ENCODE results near the gene DPH5. TPM values are rescaled to one million over a fixed set of nuclear protein-coding genes. Genes with fewer than 3 reads are reported as not detected.
A peak's percentile ranks its signal among the peaks of the same experiment; 100 is the strongest.

The DPH5 gene, protein sequence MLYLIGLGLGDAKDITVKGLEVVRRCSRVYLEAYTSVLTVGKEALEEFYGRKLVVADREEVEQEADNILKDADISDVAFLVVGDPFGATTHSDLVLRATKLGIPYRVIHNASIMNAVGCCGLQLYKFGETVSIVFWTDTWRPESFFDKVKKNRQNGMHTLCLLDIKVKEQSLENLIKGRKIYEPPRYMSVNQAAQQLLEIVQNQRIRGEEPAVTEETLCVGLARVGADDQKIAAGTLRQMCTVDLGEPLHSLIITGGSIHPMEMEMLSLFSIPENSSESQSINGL
- total RNA-seq (2022) (63.5 and 76.8 TPM in 2 replicates), Bru-seq, nascent RNA (percentile 78 among the genes with signal in this experiment), BruChase-seq, experiment 1, labeled RNA remaining after a 6-hour chase (percentile 65 among the genes with signal in this experiment), BruChase-seq, experiment 2, labeled RNA remaining after a 2-hour chase (percentile 82 among the genes with signal in this experiment)
- long read RNA-seq, transcript DPH5-205 (7 exons, 1,047 nt): minor isoform, 9 of 115 reads
- long read RNA-seq, transcript DPH5-201 (8 exons, 1,143 nt): minor isoform, 6 of 115 reads
- long read RNA-seq, transcript DPH5-203 (8 exons, 1,316 nt): major isoform, 61 of 115 reads
- long read RNA-seq, partial matches to known transcripts: 1 of 115 reads
- long read RNA-seq, other reads (novel, unspliced or antisense): 36 of 115 reads

DNA sequence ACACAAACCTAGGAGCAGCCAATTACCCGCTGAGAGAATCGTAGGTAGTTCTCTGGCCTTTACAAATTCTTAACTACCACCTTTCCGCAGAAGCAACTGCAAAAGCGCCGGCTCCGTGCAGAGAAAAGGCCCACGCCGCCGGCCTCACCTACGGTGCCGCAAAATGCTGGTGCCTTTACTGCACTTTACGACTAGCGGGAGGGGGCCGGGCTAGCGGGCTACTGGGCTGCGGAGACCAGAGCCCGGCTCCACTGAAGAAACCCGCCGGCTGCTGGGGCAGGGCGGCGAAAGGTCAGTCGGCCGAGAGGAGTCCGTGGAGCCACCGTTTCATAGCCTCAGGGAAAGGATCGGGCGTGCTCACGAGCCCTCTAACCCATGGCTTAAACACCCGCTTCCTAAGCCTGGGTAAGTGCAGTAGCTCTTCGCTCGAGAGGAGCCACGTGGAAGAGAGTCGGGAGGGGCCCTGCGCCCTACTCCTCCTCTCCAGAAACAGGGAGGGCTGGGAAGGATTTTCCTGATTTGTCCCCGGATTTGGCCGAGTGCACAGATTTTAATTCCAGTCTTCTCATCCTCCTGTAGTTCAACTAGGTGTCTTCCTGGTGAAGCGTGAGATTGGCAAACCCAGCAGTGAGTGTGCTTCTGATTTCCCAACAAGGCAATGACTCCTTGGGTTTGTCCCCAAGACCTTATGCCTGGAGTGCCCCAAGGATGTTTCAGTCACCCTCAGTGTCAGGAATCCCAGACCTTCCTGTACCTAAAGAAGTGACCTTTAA, at the start of gene DPH5:
DPH5 (minus strand) TSS at position 128 of the 773 bp plus-strand sequence. CDS start 341 bp downstream, outside the sequence.
- POLR2A ChIA-PET: interaction anchor here (0.6 to 4.3 kb wide), 13 partner anchors 9 to 256 kb away, joined by 3 to 34 read pairs (median 4); partner anchors contain the start of genes S1PR1 and SLC30A7
- peak within 1 kb of the TSS; percentile 78 for H3K4me3 Mint-ChIP-seq (ENCODE audit: unreplicated experiment)
- peaks cover 14% of the 10 kb centered on the region for H3K4me1 Mint-ChIP-seq (ENCODE audit: insufficient read depth, unreplicated experiment)
- CTCF ChIA-PET: interaction anchor here (1.4 to 2.7 kb wide), 3 partner anchors 10 to 262 kb away, joined by 3 to 7 read pairs (median 5); no protein-coding TSS in a partner anchor
- TF ChIP-seq, protein P1, sequence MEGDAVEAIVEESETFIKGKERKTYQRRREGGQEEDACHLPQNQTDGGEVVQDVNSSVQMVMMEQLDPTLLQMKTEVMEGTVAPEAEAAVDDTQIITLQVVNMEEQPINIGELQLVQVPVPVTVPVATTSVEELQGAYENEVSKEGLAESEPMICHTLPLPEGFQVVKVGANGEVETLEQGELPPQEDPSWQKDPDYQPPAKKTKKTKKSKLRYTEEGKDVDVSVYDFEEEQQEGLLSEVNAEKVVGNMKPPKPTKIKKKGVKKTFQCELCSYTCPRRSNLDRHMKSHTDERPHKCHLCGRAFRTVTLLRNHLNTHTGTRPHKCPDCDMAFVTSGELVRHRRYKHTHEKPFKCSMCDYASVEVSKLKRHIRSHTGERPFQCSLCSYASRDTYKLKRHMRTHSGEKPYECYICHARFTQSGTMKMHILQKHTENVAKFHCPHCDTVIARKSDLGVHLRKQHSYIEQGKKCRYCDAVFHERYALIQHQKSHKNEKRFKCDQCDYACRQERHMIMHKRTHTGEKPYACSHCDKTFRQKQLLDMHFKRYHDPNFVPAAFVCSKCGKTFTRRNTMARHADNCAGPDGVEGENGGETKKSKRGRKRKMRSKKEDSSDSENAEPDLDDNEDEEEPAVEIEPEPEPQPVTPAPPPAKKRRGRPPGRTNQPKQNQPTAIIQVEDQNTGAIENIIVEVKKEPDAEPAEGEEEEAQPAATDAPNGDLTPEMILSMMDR (IDR thresholded peaks at IDR 0.05; ENCODE audit: unreplicated experiment): no peak
- intact Hi-C loops (cut with micrococcal nuclease): loop anchor here (1.0 to 10.0 kb wide), 5 partner anchors 23 to 329 kb away; no protein-coding TSS in a partner anchor
- peak within 1 kb of the TSS; percentile 79 for H3K27ac Mint-ChIP-seq (ENCODE audit: low read depth, unreplicated experiment)
- peak; percentile 90 for DNase-seq (ENCODE audit: unreplicated experiment)
- H3K9me3 Mint-ChIP-seq (ENCODE audit: unreplicated experiment): no peaks in the 10 kb centered on the region
- BruUV-seq (replicated peaks): TSS peak; percentile 57
- no peaks in the 10 kb centered on the region for H3K27me3 Mint-ChIP-seq (ENCODE audit: insufficient read depth, unreplicated experiment)
- H3K36me3 Mint-ChIP-seq (ENCODE audit: insufficient read depth, unreplicated experiment): peaks cover 24% of the 10 kb centered on the region

DNA sequence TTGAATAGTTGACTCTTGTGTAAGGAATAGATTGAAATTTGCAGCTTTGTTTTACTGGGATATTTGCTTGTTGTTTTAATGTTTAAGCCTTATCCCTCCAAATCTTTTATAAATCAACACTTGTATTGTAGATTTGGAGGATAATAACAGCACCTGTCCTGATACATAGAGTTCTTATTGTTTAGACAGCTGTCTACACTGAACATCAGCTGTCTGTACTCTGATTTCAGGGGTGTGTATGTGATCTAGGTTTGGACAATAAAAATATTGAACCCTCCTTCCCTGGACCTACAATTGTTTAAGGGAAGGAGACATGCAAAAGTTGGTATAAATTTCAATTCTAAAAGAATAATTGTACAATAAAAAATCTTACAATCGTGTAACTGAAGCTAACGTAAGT, 48.3 kb upstream of the DPH5 start:
- BruUV-seq (replicated peaks): no TSS peak

DNA sequence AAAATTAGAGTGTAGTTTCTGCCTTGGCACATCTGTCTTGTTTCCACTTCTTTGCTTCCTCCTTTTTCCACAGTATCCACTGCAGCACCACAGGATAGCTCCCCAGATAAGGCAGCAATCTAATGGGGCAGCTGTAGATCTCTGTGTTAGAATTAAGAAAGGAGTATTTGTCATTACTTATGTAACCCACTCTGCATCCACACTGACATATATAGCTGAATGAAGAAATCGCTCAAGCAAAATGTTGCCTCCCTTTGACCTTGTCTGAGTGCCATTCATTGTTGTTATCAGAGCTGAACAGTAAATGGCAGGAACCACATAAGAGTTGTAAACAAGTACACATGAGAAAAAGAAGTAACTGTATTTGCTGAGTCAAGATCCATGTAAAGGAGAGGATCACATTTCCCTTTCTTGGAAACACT, 45.9 kb upstream of the DPH5 start:
- Mint-ChIP-seq H3K27ac (ENCODE audit: low read depth, unreplicated experiment) (no peak overlapping the region), H3K27me3 (ENCODE audit: insufficient read depth, unreplicated experiment) (no peaks in the 10 kb centered on the region), H3K4me3 (ENCODE audit: unreplicated experiment) (no peak overlapping the region), H3K36me3 (ENCODE audit: insufficient read depth, unreplicated experiment) (peaks cover 8% of the 10 kb centered on the region), H3K4me1 (ENCODE audit: insufficient read depth, unreplicated experiment) (no peaks in the 10 kb centered on the region), H3K9me3 (ENCODE audit: unreplicated experiment) (no peaks in the 10 kb centered on the region)
- DNase-seq (ENCODE audit: unreplicated experiment): no peak
- no TSS peak for BruUV-seq (replicated peaks)
- TF ChIP-seq, protein P1 (IDR thresholded peaks at IDR 0.05; ENCODE audit: unreplicated experiment): no peak
- ChIA-PET CTCF (no interaction called here), POLR2A (interaction anchor here (0.6 to 0.7 kb wide), 2 partner anchors 18 to 614 kb away, joined by 3 read pairs; no protein-coding TSS in a partner anchor)
- intact Hi-C loops (cut with micrococcal nuclease): no loop called here

More for the DNA sequence above, 48.3 kb upstream of the DPH5 start:
- no peak for DNase-seq (ENCODE audit: unreplicated experiment)
- ChIA-PET CTCF (interaction anchor here (0.7 to 1.6 kb wide), 2 partner anchors 10 to 214 kb away, joined by 3 to 6 read pairs; no protein-coding TSS in a partner anchor), POLR2A (interaction anchor here (1.2 to 1.4 kb wide), 2 partner anchors 10 to 11 kb away, joined by 3 read pairs; no protein-coding TSS in a partner anchor)
- intact Hi-C loops (cut with micrococcal nuclease): no loop called here
- Mint-ChIP-seq H3K4me1 (ENCODE audit: insufficient read depth, unreplicated experiment) (no peaks in the 10 kb centered on the region), H3K9me3 (ENCODE audit: unreplicated experiment) (no peaks in the 10 kb centered on the region), H3K36me3 (ENCODE audit: insufficient read depth, unreplicated experiment) (peaks cover 6% of the 10 kb centered on the region), H3K27me3 (ENCODE audit: insufficient read depth, unreplicated experiment) (no peaks in the 10 kb centered on the region), H3K27ac (ENCODE audit: low read depth, unreplicated experiment) (no peak overlapping the region), H3K4me3 (ENCODE audit: unreplicated experiment) (no peak overlapping the region)
- TF ChIP-seq, protein P1 (IDR thresholded peaks at IDR 0.05; ENCODE audit: unreplicated experiment): no peak

Measured in MCF 10A (cell line).